Activated T-cell treated with anti-CD3 and anti-CD28 coated beads for 24 hours (primary cell): ENCODE results near the gene TMEM233.

Experiments
- DNase-seq: peaks from one replicate; pipeline ENCODE4 v3.0.0-alpha.2; 2020; ENCODE audit warnings: low read depth

TMEM233 gene

GRCh38 chr12:119681728-119682638 lies 88.4 kb downstream of the TMEM233 start:
- DNase-seq, result no peak

GRCh38 chr12:119682639-119683252 lies 89.2 kb downstream of the TMEM233 start:
- DNase-seq, result no peak

GRCh38 chr12:119683413-119683812 lies 89.8 kb downstream of the TMEM233 start:
- DNase-seq, result no peak

GRCh38 chr12:119683816-119684215 lies 90.2 kb downstream of the TMEM233 start:
- no peak for DNase-seq

- no peak for DNase-seq
Measured at GRCh38 chr12:119684711-119685369, 91.3 kb downstream of the TMEM233 start.

GRCh38 chr12:119685375-119685774 lies 91.8 kb downstream of the TMEM233 start:
- DNase-seq, result no peak

- no peak for DNase-seq
Measured at GRCh38 chr12:119686355-119686754, 92.8 kb downstream of the TMEM233 start.

GRCh38 chr12:119686776-119687175 lies 93.2 kb downstream of the TMEM233 start:
- DNase-seq, result no peak

GRCh38 chr12:119687406-119687805 lies 93.8 kb downstream of the TMEM233 start:
- DNase-seq, result no peak

- DNase-seq, result no peak
Measured at GRCh38 chr12:119687879-119688278, 94.3 kb downstream of the TMEM233 start.

- no peak for DNase-seq
Measured at GRCh38 chr12:119689935-119690500, 96.4 kb downstream of the TMEM233 start.

- no peak for DNase-seq
Measured at GRCh38 chr12:119691202-119691810, 97.7 kb downstream of the TMEM233 start.

- DNase-seq, result no peak
Measured at GRCh38 chr12:119692410-119692809, 98.8 kb downstream of the TMEM233 start.
